Measurements from ENCODE around the gene CCSER1. TPM values are rescaled to one million over a fixed set of nuclear protein-coding genes. Genes with fewer than 3 reads are reported as not detected.

CCSER1 gene
- total RNA-seq, 2 experiments from 2014 or later, result not detected

DNA sequence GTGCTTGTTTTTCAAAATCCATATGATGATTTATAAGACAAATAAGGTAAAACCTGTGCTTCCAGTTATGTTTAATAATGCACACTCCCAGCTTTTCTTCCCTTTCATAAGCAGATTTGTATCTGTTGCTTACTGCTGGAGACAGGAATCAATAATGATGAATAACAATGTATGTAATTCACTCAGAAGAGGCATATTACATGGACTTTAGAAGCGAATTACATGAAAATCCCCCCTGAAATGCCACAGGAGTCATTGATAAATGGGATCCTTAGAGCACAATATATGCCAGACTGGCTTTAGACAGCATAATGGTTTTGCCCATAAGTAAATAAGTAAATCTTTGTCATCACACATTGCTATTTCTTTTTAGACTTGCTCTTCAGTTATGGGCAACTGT lies 892.3 kb downstream of the CCSER1 start:
- TF ChIP-seq EZH2phosphoT487 (IDR thresholded peaks at IDR 0.05; ENCODE audit: borderline replicate concordance, low read depth, low read length), result no peak
- TF ChIP-seq, protein P1, sequence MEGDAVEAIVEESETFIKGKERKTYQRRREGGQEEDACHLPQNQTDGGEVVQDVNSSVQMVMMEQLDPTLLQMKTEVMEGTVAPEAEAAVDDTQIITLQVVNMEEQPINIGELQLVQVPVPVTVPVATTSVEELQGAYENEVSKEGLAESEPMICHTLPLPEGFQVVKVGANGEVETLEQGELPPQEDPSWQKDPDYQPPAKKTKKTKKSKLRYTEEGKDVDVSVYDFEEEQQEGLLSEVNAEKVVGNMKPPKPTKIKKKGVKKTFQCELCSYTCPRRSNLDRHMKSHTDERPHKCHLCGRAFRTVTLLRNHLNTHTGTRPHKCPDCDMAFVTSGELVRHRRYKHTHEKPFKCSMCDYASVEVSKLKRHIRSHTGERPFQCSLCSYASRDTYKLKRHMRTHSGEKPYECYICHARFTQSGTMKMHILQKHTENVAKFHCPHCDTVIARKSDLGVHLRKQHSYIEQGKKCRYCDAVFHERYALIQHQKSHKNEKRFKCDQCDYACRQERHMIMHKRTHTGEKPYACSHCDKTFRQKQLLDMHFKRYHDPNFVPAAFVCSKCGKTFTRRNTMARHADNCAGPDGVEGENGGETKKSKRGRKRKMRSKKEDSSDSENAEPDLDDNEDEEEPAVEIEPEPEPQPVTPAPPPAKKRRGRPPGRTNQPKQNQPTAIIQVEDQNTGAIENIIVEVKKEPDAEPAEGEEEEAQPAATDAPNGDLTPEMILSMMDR (conservative IDR thresholded peaks at IDR 0.05; ENCODE audit: low read length), result no peak
- Histone ChIP-seq H3K9me2 (ENCODE audit: insufficient read depth, low read length) (no peaks in the 10 kb centered on the region), H3K79me2 (ENCODE audit: insufficient read depth, low read depth, low read length) (no peaks in the 10 kb centered on the region), H3K36me3 (ENCODE audit: insufficient read depth, low read length) (no peaks in the 10 kb centered on the region), H3K9me3 (ENCODE audit: low read length) (no peaks in the 10 kb centered on the region), H4K20me1 (ENCODE audit: insufficient read depth, low read length) (no peaks in the 10 kb centered on the region), H3K4me2 (ENCODE audit: low read length) (no peak overlapping the region), H3K4me3 (ENCODE audit: low read depth, low read length, poor library complexity, severe bottlenecking) (no peak overlapping the region), H2AFZ (ENCODE audit: low read length) (no peak overlapping the region), H3K4me1 (ENCODE audit: insufficient read depth, low read length, poor library complexity, severe bottlenecking) (no peaks in the 10 kb centered on the region), H3K27ac (ENCODE audit: low read depth, low read length, poor library complexity, severe bottlenecking) (no peak overlapping the region)
- POLR2A ChIA-PET, result interaction anchor here (0.7 kb wide), 1 partner anchor 10 kb away, joined by 3 read pairs; no protein-coding TSS in a partner anchor
- BruUV-seq (replicated peaks), result no TSS peak
- intact Hi-C loops (cut with micrococcal nuclease; ENCODE audit: unreplicated experiment), result no loop called here
- DNase-seq (ENCODE audit: low spot score), result no peak
- CTCF ChIA-PET (ENCODE audit: unreplicated experiment), result no interaction called here

DNA sequence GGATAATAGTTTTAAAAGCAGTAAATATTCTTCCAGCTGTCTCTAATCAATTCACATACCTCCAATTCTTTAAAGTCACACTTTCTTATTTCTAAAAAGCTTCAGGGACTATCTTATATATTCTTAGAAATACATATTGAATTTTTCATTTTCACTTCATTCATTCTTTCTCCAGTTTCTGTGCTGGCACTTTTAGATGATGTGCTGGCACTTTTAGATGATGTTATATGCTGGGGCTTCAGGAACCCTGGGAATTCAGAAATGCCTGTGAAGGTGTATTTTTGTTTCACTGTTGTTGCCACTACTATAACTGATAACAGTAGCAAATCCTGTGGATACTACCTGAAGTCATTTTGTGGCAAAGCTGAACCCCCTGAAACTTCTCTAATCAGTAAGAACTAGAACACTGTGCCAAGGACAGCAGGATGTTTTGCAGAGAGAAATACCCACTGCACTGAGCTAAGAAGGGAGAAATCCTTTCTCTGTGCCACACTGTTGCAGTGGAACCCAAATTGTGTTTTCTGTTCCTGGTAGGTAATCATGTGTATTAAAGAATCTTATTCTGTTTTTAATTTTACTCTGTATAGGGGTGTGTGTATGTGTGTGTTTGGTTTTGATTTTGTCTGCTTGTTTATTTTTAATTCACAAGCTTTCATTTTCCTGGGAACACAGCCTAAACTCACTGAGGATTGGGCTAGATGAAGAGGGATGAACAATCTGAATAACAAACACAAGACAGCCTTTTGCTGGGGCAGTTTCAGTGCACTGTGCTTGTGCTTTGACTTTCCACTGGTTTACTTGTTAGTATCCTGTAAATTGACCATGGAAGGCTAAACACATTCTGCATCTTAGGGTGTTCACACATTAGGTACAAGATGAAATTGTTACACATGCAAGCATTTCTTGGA lies 898.3 kb downstream of the CCSER1 start:
- Histone ChIP-seq H3K4me1 (ENCODE audit: insufficient read depth, low read length, poor library complexity, severe bottlenecking) (no peaks in the 10 kb centered on the region), H3K36me3 (ENCODE audit: insufficient read depth, low read length) (no peaks in the 10 kb centered on the region), H3K4me2 (ENCODE audit: low read length) (no peak overlapping the region), H3K9me3 (ENCODE audit: low read length) (no peaks in the 10 kb centered on the region), H2AFZ (ENCODE audit: low read length) (no peak overlapping the region), H4K20me1 (ENCODE audit: insufficient read depth, low read length) (no peaks in the 10 kb centered on the region), H3K27ac (ENCODE audit: low read depth, low read length, poor library complexity, severe bottlenecking) (no peak overlapping the region), H3K79me2 (ENCODE audit: insufficient read depth, low read depth, low read length) (no peaks in the 10 kb centered on the region), H3K9me2 (ENCODE audit: insufficient read depth, low read length) (no peaks in the 10 kb centered on the region), H3K4me3 (ENCODE audit: low read depth, low read length, poor library complexity, severe bottlenecking) (no peak overlapping the region)
- ChIA-PET CTCF (ENCODE audit: unreplicated experiment) (no interaction called here), POLR2A (interaction anchor here (0.7 kb wide), 1 partner anchor 125 kb away, joined by 3 read pairs; no protein-coding TSS in a partner anchor)
- DNase-seq (ENCODE audit: low spot score), result no peak
- no TSS peak for BruUV-seq (replicated peaks)
- TF ChIP-seq, protein P1 (conservative IDR thresholded peaks at IDR 0.05; ENCODE audit: low read length), result no peak
- no peak for TF ChIP-seq EZH2phosphoT487 (IDR thresholded peaks at IDR 0.05; ENCODE audit: borderline replicate concordance, low read depth, low read length)
- intact Hi-C loops (cut with micrococcal nuclease; ENCODE audit: unreplicated experiment), result no loop called here

DNA sequence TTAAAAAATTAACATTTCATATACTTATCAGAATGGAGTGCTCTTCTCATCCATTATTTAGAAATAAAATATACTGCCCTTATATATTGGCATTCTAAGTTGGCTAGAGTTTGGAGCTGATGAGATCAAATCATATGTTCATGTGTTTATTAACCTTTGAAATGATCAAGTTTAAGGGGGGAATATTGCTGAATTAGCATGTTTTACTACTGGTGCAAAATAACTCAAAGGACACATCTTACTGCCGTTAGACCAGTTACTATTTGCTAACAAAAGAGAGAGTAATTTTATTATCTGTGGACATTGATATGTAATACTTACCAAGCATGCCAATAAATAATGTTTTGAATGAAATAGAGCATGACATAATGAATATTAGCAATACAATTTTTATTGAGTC lies 901.0 kb downstream of the CCSER1 start:
- no peaks in the 10 kb centered on the region for H3K9me3 ChIP-seq (ENCODE audit: low read length)
- no TSS peak for BruUV-seq (replicated peaks)
- H3K36me3 ChIP-seq (ENCODE audit: insufficient read depth, low read length), result no peaks in the 10 kb centered on the region
- intact Hi-C loops (cut with micrococcal nuclease; ENCODE audit: unreplicated experiment), result no loop called here
- ChIA-PET POLR2A (interaction anchor here (0.7 kb wide), 1 partner anchor 28 kb away, joined by 3 read pairs; no protein-coding TSS in a partner anchor), CTCF (ENCODE audit: unreplicated experiment) (no interaction called here)
- H3K4me1 ChIP-seq (ENCODE audit: insufficient read depth, low read length, poor library complexity, severe bottlenecking), result no peaks in the 10 kb centered on the region
- H3K27ac ChIP-seq (ENCODE audit: low read depth, low read length, poor library complexity, severe bottlenecking), result no peak overlapping the region
- H3K9me2 ChIP-seq (ENCODE audit: insufficient read depth, low read length), result no peaks in the 10 kb centered on the region
- no peak for DNase-seq (ENCODE audit: low spot score)
- H3K4me3 ChIP-seq (ENCODE audit: low read depth, low read length, poor library complexity, severe bottlenecking), result no peak overlapping the region
- no peaks in the 10 kb centered on the region for H4K20me1 ChIP-seq (ENCODE audit: insufficient read depth, low read length)
- no peak overlapping the region for H2AFZ ChIP-seq (ENCODE audit: low read length)
- no peaks in the 10 kb centered on the region for H3K79me2 ChIP-seq (ENCODE audit: insufficient read depth, low read depth, low read length)
- TF ChIP-seq, protein P1 (conservative IDR thresholded peaks at IDR 0.05; ENCODE audit: low read length), result no peak
- no peak for TF ChIP-seq EZH2phosphoT487 (IDR thresholded peaks at IDR 0.05; ENCODE audit: borderline replicate concordance, low read depth, low read length)
- no peak overlapping the region for H3K4me2 ChIP-seq (ENCODE audit: low read length)
